Endometrium (tissue), 2 donors: ENCODE measurements around the gene RAB25.
"Not testable (repeated sequence)": the region's sequence is repeated elsewhere in the genome, so short reads cannot be mapped to it uniquely, and the experiment has no call there.

Experiments
- FAIRE-seq: peaks from 2 replicates; lab custom pipeline; 2012; peaks lifted over from hg19 to GRCh38; lab: Jason Lieb, UNC
- donor health status: control.
- donor health status: control.

The RAB25 gene

GRCh38 chr1:156102633-156103511, 41.9 kb downstream of the RAB25 start:
- FAIRE-seq: no peak

GRCh38 chr1:156103521-156103947, 42.6 kb downstream of the RAB25 start:
- FAIRE-seq: no peak

GRCh38 chr1:156104065-156104810, 43.3 kb downstream of the RAB25 start:
- no peak for FAIRE-seq

GRCh38 chr1:156104861-156105832, 44.2 kb downstream of the RAB25 start:
- no peak for FAIRE-seq

- no peak for FAIRE-seq
Observed at GRCh38 chr1:156106624-156107488, 45.9 kb downstream of the RAB25 start.

- FAIRE-seq: no peak
Observed at GRCh38 chr1:156108057-156108456, 47.1 kb downstream of the RAB25 start.

GRCh38 chr1:156108664-156109241, 47.8 kb downstream of the RAB25 start:
- FAIRE-seq: no peak

GRCh38 chr1:156110252-156110651, 49.3 kb downstream of the RAB25 start:
- FAIRE-seq: no peak

GRCh38 chr1:156111355-156111962, 50.5 kb downstream of the RAB25 start:
- no peak for FAIRE-seq

- FAIRE-seq: no peak
Observed at GRCh38 chr1:156112276-156113137, 51.5 kb downstream of the RAB25 start.

GRCh38 chr1:156113282-156113950, 52.5 kb downstream of the RAB25 start:
- no peak for FAIRE-seq

- no peak for FAIRE-seq
Observed at GRCh38 chr1:156114101-156114918, 53.4 kb downstream of the RAB25 start, which contains the start of gene LMNA. Gene LMNA, plus strand, starts transcription at chr1:156114711. Its CDS starts 208 bp downstream, at chr1:156114919.

- no peak for FAIRE-seq
Observed at GRCh38 chr1:156114919-156115513, 54.1 kb downstream of the RAB25 start.

- FAIRE-seq: no peak
Observed at GRCh38 chr1:156115514-156116374, 54.8 kb downstream of the RAB25 start.

GRCh38 chr1:156116731-156117130, 55.8 kb downstream of the RAB25 start:
- FAIRE-seq: not testable (repeated sequence)
